Esophagus muscularis mucosa (tissue), 4 donors: ENCODE data around the gene RNF135.
"Not testable (repeated sequence)": the region's sequence is repeated elsewhere in the genome, so short reads cannot be mapped to it uniquely, and the experiment has no call there.

Source experiments
- CTCF ChIP-seq, 3 experiments: fragments of 200-600 bp in 2 of 3; fragments of 450-650 bp in 1 of 3; sonication (generic) in 2 of 3; IDR thresholded peaks; one replicate each; pipeline ENCODE4 v1.5.1; 2017 to 2019; ENCODE audit warnings: antibody characterized with exemption in 3 of 3, mild to moderate bottlenecking in 2 of 3, moderate library complexity in 1 of 3
- EP300 ChIP-seq: sonication (generic); formaldehyde crosslinking; IDR thresholded peaks from one replicate; pipeline ENCODE4 v1.6.1; 2017; ENCODE audit warnings: antibody characterized with exemption
- POLR2A ChIP-seq: fragments of 450-650 bp; IDR thresholded peaks from one replicate; pipeline ENCODE4 v1.6.1; 2017; ENCODE audit warnings: antibody characterized with exemption, moderate library complexity, mild to moderate bottlenecking, low read depth
- POLR2AphosphoS5 ChIP-seq, 2 donors: sonication (generic); formaldehyde crosslinking; IDR thresholded peaks; one replicate each; pipeline ENCODE4 v1.6.1; 2017; ENCODE audit warnings: antibody characterized with exemption in 2 of 2

- not testable (repeated sequence) for TF ChIP-seq CTCF (IDR thresholded peaks at IDR 0.05); POLR2A; EP300; POLR2AphosphoS5 (IDR thresholded peaks at IDR 0.05)
These were observed 39.2 kb downstream of the RNF135 start for GRCh38 chr17:31010014-31010413.
